Activated CD4-positive, CD25-positive, alpha-beta regulatory T cell (primary cell): ENCODE results near the gene ERG.

Source experiments
- DNase-seq, 4 experiments: peaks; one replicate each; lab custom pipeline; 2025; lab: John Stamatoyannopoulos, UW

Gene ERG

DNA sequence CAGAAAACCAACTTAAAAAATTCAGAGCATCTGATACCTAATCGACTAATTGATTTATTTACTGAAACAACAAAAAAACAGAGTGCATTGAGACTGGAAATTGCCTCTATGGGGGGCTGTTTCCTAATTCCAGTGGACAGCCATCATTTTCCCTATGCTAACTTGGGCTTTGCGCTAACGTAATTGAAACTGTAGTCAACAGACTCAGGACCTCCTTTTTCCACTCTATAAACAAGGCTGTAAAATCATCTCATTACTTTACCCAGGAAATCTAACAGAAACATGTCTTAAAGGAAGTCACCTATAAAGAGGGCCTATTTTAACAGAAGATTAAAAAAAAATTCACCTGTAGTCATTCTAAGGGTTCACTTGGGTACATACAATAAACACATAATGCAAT is 2.1 kb downstream of the ERG start:
- no peak for DNase-seq

DNA sequence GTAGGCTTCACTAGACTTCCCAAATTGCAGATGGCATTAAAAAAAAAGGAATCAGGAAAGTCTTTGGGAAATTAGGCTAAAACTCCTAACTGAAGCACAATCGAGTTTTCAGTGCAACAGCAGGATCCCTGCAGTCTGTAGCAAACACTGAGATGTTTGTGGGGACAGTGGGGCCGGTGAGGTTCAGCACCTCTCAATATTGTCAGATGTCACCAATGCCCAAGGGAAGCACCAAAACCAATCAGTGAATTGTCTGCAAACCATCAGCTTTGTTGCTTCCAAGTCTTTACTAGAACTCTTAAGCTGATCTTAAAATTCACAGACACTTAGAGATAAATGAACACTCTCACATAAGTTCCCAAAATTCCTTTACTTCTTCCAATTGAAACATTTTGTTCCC is 2.6 kb downstream of the ERG start:
- no peak for DNase-seq

DNA sequence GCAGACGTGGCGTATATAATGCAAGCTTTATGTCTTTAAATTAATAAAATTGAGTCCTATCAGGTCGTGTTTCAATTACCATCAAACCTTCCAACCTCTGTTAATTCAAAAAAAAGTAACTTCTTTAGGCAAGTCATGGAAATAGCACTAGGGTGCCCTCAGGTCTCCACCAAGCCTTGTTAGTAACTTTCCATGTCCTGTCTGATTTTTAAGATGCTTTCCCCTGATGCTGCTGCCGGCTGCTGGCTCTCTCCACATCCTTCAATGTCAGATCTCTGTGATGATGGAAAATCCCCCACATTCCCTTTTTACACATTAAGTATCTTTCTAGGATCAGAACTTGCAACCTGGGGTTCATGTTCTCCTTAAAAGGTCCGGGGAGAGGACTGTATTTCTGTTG is 3.0 kb downstream of the ERG start:
- no peak for DNase-seq

DNA sequence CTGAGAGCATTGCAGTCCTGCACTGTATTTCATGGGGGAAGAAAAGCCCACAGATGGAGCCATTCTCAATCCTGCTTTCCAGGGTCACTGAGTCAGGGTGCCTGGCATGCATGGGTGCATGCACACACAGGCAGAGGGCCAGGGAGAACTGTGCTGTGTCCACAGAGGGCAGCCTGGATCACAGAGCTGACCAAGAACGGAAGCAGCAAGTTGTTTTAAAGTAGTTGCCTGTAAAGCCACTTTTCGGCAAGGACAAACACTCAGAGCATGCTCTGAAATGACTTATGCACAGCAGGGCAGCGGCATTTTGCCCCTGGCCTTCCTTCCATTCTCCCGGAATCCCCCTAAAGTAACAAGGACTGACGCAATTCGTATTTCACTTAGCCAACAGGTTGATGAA is 3.6 kb downstream of the ERG start:
- DNase-seq = no peak

DNA sequence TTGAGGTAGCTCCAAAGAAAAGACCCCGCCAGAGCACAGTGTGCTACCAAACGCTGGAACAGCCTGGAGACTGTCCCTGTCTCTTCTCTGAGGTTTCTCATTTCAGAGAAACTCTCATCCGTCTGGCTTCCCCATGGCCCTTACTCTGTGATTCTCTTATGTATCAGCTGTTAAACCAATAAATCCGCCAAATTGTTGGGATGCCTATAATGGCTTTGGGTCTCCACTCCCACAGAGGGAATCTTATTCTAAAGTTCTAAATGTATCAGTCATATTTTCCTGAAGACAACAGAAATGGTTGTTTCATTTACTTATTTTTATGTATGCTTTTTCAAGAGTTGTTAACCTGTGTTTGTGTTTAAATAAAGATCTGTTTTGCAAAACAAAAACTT is 4.0 kb downstream of the ERG start:
- no peak for DNase-seq

DNA sequence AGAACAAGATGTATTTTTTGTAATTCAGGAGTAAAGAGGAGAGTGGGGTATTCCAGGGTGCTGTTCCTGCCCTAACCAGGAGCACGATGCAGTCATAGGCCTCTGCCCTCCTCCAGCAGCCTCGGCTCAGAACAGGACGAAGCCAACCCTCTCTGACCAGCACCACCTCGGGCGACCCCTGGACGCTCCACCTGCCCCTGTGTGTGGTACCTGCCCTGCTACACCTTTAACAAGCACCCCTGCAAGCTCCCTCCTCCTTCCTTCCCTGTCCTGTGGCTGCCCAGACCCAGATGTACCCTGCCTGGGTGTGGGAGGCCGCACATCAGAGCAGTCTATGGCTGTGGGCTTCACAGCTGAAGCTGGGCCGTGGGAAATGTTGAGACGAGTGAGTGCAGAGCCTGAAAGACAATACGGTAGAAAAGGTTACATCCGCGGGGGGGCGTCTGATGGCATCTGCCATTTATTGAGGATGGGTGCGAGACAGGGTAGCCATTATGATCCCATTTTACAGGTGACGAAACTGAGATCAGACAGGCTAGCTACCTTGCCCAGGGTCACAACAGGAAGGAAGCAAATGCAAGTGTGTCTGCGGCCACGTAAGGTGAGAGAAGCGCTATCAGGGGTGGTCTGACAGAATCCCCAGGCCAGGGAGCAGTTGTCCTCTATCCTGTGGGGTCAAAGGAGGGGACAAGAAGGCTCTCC is 4.6 kb downstream of the ERG start:
- no peak for DNase-seq

DNA sequence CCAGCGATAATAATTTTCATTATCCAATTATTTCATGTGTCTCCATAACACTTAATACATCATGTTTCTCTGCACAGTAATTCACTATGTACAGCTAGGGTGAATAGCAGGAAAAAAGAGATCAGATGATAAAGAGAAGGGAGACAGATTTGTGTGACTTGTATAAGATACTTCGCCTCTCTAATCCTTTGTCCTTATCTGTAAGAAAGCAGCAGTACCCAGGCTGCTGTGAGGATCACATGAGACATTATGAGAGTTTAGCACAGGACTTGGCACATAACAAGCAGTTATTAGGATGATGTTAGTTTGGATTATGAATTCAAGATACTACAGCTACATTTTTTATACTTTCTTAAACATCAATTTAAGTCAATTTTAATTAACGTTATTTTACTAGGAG is 6.3 kb downstream of the ERG start:
- no peak for DNase-seq

DNA sequence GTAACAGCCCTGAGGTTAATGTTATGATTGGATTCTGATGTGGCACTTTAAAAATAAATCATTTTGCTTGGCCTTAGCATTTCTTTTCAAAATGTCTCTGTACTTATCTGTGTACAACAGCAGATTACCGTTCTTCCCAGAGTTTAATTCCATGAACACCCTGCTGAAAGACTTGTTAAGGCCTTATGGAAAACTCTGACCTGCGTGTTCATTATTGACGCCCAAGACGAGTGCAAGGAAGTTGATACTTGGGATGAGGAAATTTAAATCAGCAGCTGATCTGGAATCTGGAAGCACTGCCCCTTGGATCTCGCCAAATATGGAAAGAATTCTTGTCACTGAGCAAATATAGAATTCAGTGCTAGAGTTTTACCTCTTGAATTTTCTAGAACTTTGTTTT is 6.7 kb downstream of the ERG start:
- no peak for DNase-seq

DNA sequence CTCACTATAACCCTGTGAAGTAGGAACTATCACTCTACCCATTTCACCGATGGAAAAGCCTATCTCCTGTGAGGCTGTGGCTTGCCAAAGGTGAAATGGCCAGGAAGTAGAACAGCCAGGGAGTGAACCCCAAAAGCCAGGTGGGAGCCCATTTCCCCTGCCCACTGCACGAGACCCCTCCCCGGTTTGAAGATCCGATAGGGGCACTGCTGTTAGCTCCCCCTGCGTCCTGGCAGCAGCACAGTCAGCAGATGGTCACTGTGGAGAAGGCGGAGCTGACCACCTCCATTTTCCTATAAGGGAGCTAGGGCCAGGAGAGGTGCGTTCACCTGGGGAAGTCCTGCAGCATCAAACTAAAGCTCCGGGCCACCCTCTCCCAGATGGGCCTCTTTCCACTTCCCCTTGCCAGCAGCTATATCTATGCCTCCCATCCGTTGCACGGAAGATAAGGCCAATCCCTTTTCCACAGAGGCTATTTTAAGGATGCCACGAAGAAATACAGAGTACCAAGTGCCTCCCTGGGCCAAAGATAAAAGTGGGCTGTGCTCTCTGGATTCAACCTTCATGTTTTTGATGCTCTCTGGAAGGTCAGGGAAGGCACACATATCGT is 7.8 kb downstream of the ERG start:
- DNase-seq = no peak

DNA sequence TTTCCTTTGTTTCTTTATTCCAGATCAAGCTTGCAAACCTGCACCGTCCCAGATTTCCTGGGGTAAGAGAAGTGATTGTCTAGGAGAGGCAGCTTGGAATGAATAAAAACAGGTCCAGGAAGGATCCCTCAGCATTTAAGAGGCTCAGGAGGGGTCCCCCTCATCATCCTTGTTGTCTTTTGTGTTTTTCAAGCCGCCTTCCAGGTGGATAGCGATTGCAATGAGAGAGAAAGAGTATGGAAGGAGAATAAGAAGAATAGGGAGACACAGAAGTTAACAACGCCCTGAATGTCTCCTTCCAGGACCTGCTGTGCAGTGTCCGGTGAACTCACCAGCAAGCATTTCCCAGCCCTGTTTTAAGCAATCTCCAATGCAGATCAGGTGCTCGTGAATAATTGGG is 8.5 kb downstream of the ERG start:
- no peak for DNase-seq

DNA sequence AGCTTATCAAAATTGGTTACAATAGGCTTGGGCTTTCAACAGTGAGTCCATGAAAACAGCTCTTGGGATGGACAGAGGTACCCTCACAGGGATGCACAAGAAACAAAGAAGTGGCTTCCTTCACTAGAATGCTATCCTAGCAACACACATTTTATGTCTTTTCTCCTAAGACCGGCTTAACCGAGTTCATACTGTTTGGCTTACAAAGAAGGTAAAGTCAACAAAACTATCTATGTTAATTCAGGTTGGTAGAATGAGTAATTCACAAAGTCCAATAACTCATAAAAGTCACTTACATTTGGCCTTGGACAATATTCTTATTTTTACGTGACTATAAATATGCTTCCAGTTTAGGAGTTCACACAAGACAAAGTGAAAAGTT is 9.0 kb downstream of the ERG start:
- DNase-seq = no peak

DNA sequence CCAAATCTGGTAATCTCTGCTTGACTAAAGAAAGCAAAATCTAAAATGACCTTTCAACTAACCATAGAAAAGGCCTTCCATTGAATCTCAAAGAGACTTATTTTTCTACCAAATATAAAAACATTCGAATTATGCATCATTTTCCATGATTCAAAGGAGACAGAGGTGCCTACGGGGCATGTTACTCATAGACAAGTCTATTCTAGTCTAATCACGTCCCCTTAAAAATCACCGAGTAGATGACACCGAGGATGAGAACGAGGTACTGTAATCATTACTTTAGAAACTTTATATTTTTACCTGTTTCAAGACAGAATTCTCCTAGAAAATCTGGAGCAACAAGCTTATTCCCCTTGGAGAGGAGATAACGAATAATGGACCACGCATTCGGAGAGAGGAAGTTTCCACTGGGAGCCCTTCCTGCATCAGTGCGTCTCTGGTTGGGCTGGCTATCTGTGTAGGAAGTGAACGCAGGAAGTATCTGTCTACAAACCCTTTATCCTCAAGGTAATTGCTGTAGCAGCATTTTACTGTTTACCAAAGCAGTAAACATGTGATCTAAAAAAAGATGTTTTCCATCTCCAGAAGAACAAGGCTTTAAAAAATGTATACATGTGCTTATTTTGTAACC is 9.5 kb downstream of the ERG start:
- DNase-seq = no peak

DNA sequence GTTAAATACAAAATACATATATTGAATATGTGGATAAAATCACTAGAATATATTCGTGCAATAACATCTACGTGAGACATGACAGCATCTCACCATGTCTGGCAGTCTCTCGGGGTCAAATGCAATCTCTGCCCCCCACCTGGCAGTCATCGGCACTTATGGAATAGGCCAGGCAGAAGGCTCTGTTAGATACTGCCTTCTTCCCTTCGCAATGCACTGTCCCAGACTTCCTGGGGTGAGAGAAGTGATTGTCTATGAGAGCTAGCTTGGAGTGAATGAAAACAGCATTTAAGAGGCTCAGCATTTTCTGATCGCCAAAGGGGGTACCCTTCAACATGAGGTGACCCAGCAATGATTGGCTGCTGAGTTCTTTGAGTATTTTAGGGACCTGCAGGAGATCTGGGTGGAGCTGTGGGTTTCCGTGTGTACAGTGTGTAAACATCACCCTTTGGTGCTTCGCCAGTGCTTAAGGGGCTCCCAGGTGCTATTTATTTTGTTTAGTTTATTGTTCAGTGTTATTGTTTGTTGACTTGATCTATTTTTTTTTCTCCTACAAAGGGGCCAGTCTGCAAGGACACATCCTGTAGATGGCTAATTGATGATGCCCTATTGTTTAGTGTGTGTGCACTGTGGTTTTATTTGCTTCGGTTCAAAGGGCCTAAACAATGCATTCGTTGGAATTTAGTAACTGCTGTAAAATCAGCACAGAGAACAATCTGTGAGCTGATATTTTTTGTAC is 10.2 kb downstream of the ERG start:
- DNase-seq = no peak

DNA sequence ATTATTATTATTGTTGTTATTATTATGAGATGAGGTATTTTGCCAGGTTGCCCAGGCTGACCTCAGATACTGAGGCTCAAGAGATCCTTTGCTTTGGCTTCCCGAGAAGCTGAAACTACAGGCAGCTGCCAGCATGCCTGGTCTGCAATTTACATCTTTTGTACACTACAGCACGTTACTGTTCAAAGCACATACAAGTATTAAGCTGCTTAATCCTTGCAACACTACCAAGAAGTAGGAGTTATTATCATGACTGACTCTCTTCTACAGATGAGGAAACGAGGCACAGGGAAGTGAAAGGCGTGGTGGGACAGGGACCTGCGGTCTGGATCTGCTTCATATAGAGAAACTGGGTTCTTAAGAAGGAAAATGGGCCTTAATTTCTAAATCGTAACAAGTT is 11.6 kb downstream of the ERG start:
- DNase-seq = no peak

DNA sequence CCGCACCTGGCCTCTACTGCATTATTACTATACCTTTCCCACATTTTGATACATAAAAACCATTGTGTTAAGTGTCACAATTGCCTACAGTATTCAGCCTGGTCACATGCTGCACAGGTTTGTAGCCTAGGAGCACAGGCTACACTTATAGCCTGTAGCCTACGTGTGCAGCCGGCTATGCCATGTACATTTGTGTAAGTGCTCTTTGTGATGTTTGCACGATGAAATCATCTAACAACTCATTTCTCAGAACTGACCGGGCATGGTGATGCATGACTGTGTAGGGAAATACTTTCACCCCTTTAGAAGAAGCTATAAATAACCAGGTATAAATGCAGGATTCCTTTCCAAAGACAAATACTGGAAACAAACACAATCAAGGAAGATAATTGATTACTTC is 12.1 kb downstream of the ERG start:
- DNase-seq = no peak

DNA sequence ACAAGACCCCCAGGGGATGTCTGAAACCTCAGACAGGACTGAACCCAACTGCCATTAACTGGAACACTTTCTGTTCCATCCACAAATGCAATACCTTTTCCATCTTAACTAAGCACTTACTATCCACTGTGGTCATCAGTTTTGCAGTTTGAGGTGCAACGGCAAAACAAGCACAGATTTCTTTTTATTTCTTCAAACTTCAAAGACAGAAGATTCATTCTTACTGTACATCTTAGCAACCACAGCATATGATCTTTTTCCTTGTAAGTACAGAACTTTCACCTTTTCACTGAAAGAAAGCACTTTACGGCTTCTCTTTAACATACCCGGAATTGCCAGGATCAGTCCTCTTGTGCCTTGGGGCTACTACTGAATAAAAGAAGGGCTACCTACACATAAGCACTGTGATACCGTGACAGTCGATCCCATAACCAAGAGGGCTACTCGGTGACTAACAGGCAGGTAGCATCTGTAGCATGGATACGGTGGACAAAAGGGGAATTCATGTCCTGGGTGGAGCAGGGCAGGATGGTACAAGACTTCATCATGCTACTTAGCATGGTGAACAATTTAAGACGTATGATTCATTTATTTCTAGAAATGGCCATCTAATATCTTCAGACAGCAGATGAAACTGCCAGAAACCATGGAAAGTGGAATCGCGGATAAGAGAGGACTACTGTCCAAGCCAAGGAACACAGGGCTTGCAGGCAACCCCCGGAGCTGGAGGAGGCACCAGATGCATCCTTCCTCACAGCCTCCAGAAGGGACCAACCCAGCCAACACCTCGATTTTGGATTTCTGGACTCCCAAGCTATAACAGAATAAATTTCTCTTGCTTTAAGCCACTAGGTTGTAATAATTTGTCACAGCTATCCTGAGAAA is 18.4 kb downstream of the ERG start:
- DNase-seq = no peak

DNA sequence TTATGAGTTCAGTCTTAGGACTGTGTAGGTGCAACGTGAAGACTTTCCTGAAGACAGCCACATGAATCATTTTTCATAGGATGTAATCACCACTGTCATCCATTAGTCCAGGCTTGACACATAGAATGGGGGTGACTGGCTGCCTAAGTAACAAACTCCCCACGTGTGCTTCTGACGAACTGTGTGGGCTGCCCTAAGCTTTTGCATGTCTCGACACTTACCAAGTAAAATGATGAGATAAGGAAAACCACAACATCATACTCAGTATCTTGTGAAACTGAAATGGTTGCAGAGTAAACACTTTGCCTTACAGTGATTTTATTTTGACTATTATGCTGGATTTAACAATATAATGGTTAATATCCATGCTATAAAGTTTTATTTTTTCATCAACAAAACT is 19.5 kb downstream of the ERG start:
- DNase-seq = no peak

DNA sequence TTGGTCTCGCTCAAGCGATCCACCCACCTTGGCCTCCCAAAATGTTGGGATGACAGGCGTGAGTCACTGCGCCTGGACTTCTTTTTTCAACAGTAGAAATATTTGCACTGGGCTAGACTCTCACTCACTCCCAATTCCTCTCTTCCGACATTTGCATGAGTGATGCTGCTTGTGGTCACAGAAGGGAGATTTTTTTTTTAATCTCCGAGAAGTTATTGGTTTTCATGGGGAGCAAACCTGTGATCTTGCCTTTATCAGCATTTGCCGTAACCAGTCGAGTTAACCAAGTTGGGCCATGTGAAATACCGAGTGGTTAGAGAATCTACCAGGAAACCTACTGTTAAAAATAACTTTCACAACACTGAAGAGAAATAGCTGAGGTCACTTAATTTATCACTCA is 21.1 kb downstream of the ERG start:
- DNase-seq = no peak

DNA sequence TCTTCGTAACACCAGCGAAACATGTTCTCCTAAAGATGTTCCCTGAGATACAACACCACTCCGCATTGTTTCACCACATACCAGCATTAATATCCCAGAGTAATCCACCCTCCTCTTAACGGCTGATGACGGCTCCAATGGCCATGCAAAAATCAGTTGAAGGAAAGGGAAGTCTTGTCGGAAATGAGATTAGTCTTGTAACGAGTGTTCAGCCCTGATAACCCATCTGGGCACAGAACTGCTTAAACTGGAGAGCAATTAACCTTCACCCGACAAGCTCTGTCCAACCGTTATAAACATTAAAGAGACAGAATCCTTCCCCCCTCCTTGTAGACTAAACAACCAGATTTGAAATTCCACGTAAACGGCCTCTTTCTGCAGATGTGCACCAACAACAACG is 21.9 kb downstream of the ERG start:
- DNase-seq = no peak

DNA sequence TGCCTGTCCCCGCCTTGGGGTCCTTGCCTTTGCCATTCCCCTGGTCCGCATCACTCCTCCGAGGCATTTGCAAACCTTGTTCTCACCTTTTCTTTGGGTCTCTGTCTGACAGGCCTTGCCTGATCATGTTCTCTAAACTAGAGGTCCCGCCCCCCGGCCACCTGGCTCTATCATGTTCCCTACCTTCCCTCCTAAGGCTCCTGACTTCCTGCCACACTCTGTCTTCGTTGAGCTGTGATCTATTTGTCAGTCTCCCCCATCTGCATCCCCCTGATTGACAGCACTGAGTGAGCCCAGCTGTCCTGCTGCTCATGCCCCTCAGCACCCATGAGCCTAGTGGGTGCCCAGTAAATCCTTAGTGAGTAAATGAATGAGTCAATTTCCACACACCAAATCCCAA is 22.8 kb downstream of the ERG start:
- DNase-seq = no peak

DNA sequence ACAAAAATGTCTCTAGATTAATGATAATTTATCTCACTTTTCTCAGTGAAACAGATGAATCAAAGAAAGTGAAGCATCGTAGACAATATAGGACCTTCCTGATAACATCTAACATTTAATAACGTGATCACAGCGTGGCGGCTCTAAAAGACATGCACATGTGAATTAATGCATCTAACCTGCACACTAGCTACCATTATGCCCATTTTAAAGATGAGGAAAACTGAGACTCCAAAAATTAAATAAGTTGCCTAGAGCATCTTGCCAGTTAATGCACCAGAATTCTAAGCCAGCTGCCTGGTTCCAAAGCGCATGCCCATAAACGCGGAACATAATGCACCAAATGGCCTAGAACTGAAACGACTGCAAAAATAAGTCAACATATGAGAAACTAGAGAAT is 23.5 kb downstream of the ERG start:
- DNase-seq = no peak

DNA sequence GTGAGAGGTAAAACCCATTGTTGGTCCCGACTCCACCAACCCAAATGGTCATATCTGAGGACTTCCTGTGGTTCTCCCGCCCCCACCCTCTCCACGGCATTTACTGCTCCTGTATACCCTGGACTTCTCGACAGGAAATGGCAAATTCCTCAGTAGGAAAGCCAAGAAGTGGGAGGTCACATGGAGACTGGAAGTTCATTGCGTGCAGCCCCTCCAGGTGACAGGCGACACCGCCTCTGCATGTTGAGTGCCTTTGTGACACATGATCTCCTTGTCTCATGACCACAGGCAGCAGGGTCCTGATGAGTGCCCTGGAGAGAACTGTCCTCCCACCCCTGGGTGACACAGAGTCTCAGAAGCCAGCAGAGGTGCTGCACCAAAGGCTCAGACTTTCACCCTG is 24.2 kb downstream of the ERG start:
- no peak for DNase-seq
